Fibroblast of lung (primary cell): Measurements from ENCODE around the gene DCAF6. TPM values are rescaled to one million over a fixed set of nuclear protein-coding genes. Genes with fewer than 3 reads are reported as not detected.

ENCODE experiments used
- DNase-seq, 2 donors: peaks; one replicate each; pipeline versions ENCODE4 v3.0.0 to v3.0.0-alpha.2; 2010; ENCODE audit warnings: low read depth in 2 of 2
- H2AFZ ChIP-seq: 2 replicates; pipeline ENCODE4 v1.5.1; 2012; ENCODE audit warnings: low read length, control low read depth, inconsistent platforms
- H3K27ac ChIP-seq: 2 replicates; pipeline ENCODE4 v1.5.1; 2011; ENCODE audit warnings: low read length, control low read depth; ENCODE audit not compliant: insufficient read depth
- H3K27me3 ChIP-seq: 2 replicates; pipeline ENCODE4 v1.5.1; 2011; ENCODE audit warnings: mild to moderate bottlenecking, low read length; ENCODE audit not compliant: control insufficient read depth, insufficient read depth
- H3K36me3 ChIP-seq: 2 replicates; pipeline ENCODE4 v1.5.1; 2011; ENCODE audit warnings: low read length; ENCODE audit not compliant: control insufficient read depth, insufficient read depth
- H3K4me1 ChIP-seq: 2 replicates; pipeline ENCODE4 v1.5.1; 2011; ENCODE audit warnings: low read length; ENCODE audit not compliant: control insufficient read depth, insufficient read depth; ENCODE audit errors: extremely low read depth
- H3K4me2 ChIP-seq: 2 replicates; pipeline ENCODE4 v1.5.1; 2011; ENCODE audit warnings: low read length, control low read depth; ENCODE audit not compliant: insufficient read depth; ENCODE audit errors: extremely low read depth
- H3K4me3 ChIP-seq, 4 experiments: fragments of 200-600 bp in 1 of 4; sonication (generic) in 1 of 4; replicated peaks in 1 of 4; 2 replicates each; pipeline ENCODE4 v1.5.1; 2011 to 2016; ENCODE audit warnings: low read length in 4 of 4, low read depth in 3 of 4, mild to moderate bottlenecking in 3 of 4, control low read depth in 2 of 4, inconsistent platforms in 1 of 4, mixed read lengths in 1 of 4; ENCODE audit not compliant: insufficient read depth in 1 of 4; ENCODE audit errors: control extremely low read depth in 1 of 4
- H3K79me2 ChIP-seq: 2 replicates; pipeline ENCODE4 v1.5.1; 2012; ENCODE audit warnings: mild to moderate bottlenecking, low read length, inconsistent platforms; ENCODE audit not compliant: control insufficient read depth, insufficient read depth
- H3K9ac ChIP-seq: 2 replicates; pipeline ENCODE4 v1.5.1; 2011; ENCODE audit warnings: mild to moderate bottlenecking, low read length, control low read depth; ENCODE audit not compliant: insufficient read depth
- H3K9me3 ChIP-seq: 2 replicates; pipeline ENCODE4 v1.5.1; 2012; ENCODE audit warnings: low read depth, low read length; ENCODE audit not compliant: control insufficient read depth, insufficient read depth
- H4K20me1 ChIP-seq: 2 replicates; pipeline ENCODE4 v1.5.1; 2011; ENCODE audit warnings: low read length; ENCODE audit not compliant: control insufficient read depth, insufficient read depth; ENCODE audit errors: extremely low read depth
- EZH2 ChIP-seq: IDR thresholded peaks from 2 replicates; pipeline ENCODE4 v1.5.1; 2012; ENCODE audit warnings: low read length, control low read depth, mild to moderate bottlenecking; ENCODE audit errors: missing control alignments
- polyA plus RNA-seq, 2 donors: library from polyadenylated mRNA; depleted of rRNA in 1 of 2; stranded (reverse) in 1 of 2; unstranded in 1 of 2; fragments of >200 nt; gene quantifications; 2 replicates each; pipeline ENCODE4 v1.2.1, GENCODE V29; 2011 to 2012; ENCODE audit warnings: missing spikeins in 1 of 2
- total RNA-seq: library from RNA; depleted of rRNA; stranded (reverse); fragments of >200 nt; gene quantifications from 2 replicates; pipeline ENCODE4 v1.2.1, GENCODE V29; 2014
- TF ChIP-seq, protein P1 (sequence below), 2 donors: IDR thresholded peaks in 1 of 2; conservative IDR thresholded peaks in 1 of 2; 1 replicate in 1 of 2; 2 replicates in 1 of 2; pipeline ENCODE4 v1.5.1; 2011 to 2012; ENCODE audit warnings: low read length in 2 of 2, control low read depth in 1 of 2, inconsistent platforms in 1 of 2, low read depth in 1 of 2, mild to moderate bottlenecking in 1 of 2

The DCAF6 gene
- total and polyA plus RNA-seq, 2 donors (not counting 1 experiment from before 2014, with no cell fraction given): 64.4 to 143 TPM

DNA sequence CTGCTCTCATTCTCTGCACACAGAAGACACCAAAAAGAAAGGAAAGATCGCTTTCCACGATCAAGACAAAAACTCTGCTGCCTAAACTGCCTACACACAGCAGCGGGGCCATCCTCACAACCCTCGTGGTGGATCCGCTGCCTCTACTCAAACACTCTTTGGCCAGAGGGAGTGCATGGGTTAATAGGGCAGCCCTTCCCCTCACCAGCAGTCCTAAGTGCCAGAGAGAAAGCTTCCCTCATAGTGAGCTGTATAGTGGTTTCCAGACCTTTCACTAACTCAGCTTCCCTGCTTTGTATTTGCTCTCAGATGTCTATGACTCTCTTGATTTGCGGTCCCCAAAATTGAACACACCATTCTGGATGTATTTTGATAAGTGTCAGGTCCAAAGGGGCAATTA, 169.4 kb downstream of the DCAF6 start:
- Histone ChIP-seq H3K36me3 (peaks cover 5% of the 10 kb centered on the region), H3K9me3 (no peaks in the 10 kb centered on the region), H3K4me2 (no peak overlapping the region), H3K4me3 (no peak overlapping the region), H2AFZ (no peak overlapping the region), H3K4me1 (no peaks in the 10 kb centered on the region), H3K9ac (no peak overlapping the region), H3K79me2 (no peaks in the 10 kb centered on the region), H4K20me1 (no peaks in the 10 kb centered on the region), H3K27me3 (no peaks in the 10 kb centered on the region), H3K27ac (no peak overlapping the region)
- no peak for DNase-seq
- TF ChIP-seq, protein P1, sequence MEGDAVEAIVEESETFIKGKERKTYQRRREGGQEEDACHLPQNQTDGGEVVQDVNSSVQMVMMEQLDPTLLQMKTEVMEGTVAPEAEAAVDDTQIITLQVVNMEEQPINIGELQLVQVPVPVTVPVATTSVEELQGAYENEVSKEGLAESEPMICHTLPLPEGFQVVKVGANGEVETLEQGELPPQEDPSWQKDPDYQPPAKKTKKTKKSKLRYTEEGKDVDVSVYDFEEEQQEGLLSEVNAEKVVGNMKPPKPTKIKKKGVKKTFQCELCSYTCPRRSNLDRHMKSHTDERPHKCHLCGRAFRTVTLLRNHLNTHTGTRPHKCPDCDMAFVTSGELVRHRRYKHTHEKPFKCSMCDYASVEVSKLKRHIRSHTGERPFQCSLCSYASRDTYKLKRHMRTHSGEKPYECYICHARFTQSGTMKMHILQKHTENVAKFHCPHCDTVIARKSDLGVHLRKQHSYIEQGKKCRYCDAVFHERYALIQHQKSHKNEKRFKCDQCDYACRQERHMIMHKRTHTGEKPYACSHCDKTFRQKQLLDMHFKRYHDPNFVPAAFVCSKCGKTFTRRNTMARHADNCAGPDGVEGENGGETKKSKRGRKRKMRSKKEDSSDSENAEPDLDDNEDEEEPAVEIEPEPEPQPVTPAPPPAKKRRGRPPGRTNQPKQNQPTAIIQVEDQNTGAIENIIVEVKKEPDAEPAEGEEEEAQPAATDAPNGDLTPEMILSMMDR (conservative IDR thresholded peaks at IDR 0.05 in 1 of 2, IDR thresholded peaks at IDR 0.05 in 1 of 2; ENCODE audit: low read depth in 1 of 2, low read length in 2 of 2): no peak
- no peak for TF ChIP-seq EZH2

DNA sequence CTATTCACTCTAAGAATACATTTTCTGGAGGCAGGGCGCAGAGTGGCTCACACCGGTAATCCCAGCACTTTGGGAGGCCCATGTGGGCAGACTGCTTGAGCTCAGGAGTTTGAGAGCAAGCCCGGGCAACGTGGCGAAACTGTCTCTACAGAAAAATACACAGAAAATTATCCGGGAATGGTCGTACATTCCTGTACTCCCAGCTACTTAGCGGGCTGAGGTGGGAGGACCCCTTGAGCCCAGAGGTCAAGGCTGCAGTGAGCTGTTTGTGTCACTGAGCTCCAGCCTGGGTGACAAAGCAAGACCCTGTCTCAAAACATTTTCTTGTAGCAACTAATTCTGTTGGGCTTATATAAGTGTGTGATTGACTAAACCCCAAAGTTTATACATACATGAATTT, 169.8 kb downstream of the DCAF6 start:
- H3K9me3 ChIP-seq: no peaks in the 10 kb centered on the region
- no peak overlapping the region for H3K27ac ChIP-seq
- H4K20me1 ChIP-seq: no peaks in the 10 kb centered on the region
- H2AFZ ChIP-seq: no peak overlapping the region
- H3K9ac ChIP-seq: no peak overlapping the region
- H3K4me2 ChIP-seq: no peak overlapping the region
- H3K36me3 ChIP-seq: peaks cover 5% of the 10 kb centered on the region
- no peak for DNase-seq
- H3K4me3 ChIP-seq: no peak overlapping the region
- TF ChIP-seq EZH2: no peak
- TF ChIP-seq, protein P1 (conservative IDR thresholded peaks at IDR 0.05 in 1 of 2, IDR thresholded peaks at IDR 0.05 in 1 of 2; ENCODE audit: low read depth in 1 of 2, low read length in 2 of 2): no peak
- H3K4me1 ChIP-seq: no peaks in the 10 kb centered on the region
- no peaks in the 10 kb centered on the region for H3K27me3 ChIP-seq
- H3K79me2 ChIP-seq: no peaks in the 10 kb centered on the region

DNA sequence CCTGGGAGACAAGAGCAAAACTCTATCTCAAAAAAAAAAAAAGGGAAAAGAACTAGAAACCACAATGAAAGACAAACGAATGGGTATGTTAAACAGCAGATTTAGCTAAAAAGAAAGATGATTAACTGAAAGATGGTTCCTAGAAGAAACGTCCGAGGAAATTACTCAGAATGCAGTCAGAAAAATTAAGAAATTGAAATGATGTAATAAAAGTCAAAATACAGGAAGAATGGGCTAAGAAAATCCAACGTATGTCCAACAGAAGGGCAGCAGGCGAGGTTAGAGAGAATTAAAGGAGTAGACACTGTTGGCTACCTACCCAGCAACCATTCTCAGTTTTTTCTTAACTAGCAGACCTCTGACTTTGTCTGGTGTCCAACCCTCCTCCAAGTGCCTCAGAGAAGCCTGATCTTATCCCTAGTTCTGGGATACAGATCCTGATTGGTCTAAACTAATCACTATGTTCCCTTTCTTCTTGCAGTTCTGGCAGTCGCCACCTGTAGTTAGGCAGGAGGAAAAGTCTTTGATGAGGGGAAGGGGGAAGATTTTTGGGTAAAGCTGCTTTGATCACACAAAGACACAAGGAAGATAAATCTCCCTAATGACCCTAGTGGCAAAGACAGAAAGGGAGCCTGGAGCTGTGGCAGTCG, 174.5 kb downstream of the DCAF6 start:
- Histone ChIP-seq H3K36me3 (no peaks in the 10 kb centered on the region), H3K27me3 (no peaks in the 10 kb centered on the region), H3K9ac (no peak overlapping the region), H2AFZ (no peak overlapping the region), H3K9me3 (no peaks in the 10 kb centered on the region), H3K4me1 (peaks cover 3% of the 10 kb centered on the region), H3K27ac (no peak overlapping the region), H4K20me1 (no peaks in the 10 kb centered on the region), H3K79me2 (no peaks in the 10 kb centered on the region), H3K4me3 (no peak overlapping the region), H3K4me2 (no peak overlapping the region)
- DNase-seq: no peak
- TF ChIP-seq EZH2: no peak
- TF ChIP-seq, protein P1 (conservative IDR thresholded peaks at IDR 0.05 in 1 of 2, IDR thresholded peaks at IDR 0.05 in 1 of 2; ENCODE audit: low read depth in 1 of 2, low read length in 2 of 2): no peak
